ENCODE results near the gene KAZN.

DNA sequence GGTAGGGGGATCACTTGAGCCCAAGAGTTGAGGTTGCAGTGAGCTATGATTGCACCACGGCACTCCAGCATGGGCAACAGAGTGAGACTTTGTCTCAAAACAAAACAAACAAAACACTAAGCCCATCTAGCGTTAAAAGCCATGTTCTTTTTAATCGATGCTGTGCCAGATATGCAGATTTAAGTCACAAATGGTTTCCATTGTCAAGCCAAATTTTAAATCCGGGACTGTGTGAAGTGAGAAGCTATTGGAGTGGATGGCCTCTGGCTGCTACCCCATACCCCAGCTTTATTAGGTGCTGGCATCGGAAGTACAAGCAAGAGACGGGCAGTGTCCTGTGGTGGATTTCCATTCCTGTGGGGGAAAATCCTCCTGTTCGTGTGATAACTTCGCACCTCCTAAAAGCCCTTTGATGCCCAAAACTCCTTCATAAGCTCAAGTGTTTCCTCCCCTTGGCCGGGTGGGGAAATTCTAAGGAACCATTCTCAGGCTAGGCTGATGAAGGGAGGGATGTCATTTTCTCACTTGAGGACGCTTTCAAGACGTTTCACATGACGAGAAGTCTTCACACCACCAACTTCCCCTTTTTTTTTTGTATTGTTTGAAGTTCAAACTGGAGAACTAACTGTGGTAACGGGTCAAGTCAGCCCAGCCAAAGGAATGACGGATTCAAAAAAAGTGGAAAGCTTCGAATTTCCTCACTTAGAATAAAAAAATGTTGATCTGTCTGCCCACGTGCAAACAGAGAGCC, 140.8 kb downstream of the KAZN start:
- no peak for TF ChIP-seq POLR2A (IDR thresholded peaks at IDR 0.05)
- no peak for TF ChIP-seq POLR2AphosphoS5 (IDR thresholded peaks at IDR 0.05)
- TF ChIP-seq CTCF (IDR thresholded peaks at IDR 0.05 in 8 of 11, conservative IDR thresholded peaks at IDR 0.05 in 3 of 11) = no peak
